OCI-LY1 (cell line): Measurements from ENCODE around the gene OR4C6.

ENCODE experiments used
- H2AFZ ChIP-seq: fragments of 200-600 bp; sonication (generic), shearing (Covaris generic); 2 replicates; pipeline ENCODE4 v1.6.0; 2014; ENCODE audit warnings: antibody characterized with exemption, mild to moderate bottlenecking, low read length
- H3F3A ChIP-seq: fragments of 200-600 bp; sonication (generic), shearing (Covaris generic); 2 replicates; pipeline ENCODE4 v1.6.0; 2014; ENCODE audit warnings: mild to moderate bottlenecking, antibody characterized with exemption, low read length, moderate library complexity; ENCODE audit not compliant: insufficient read depth
- H3K27ac ChIP-seq: fragments of 200-600 bp; sonication (generic); 2 replicates; pipeline ENCODE4 v1.5.1; 2014; ENCODE audit warnings: low read length, mixed run types, mild to moderate bottlenecking, low read depth; ENCODE audit not compliant: poor library complexity, severe bottlenecking
- H3K27me3 ChIP-seq: fragments of 200-600 bp; sonication (generic); 2 replicates; pipeline ENCODE4 v1.6.0; 2014; ENCODE audit warnings: antibody characterized with exemption, mild to moderate bottlenecking, low read length, moderate library complexity; ENCODE audit not compliant: insufficient read depth
- H3K36me3 ChIP-seq: fragments of 200-600 bp; sonication (generic); 2 replicates; pipeline ENCODE4 v1.6.1; 2014; ENCODE audit warnings: mild to moderate bottlenecking, antibody characterized with exemption, low read length, moderate library complexity, mixed read lengths; ENCODE audit not compliant: insufficient read depth
- H3K4me1 ChIP-seq: fragments of 200-600 bp; sonication (generic); 2 replicates; pipeline ENCODE4 v1.5.1; 2014; ENCODE audit warnings: mild to moderate bottlenecking, low read length, moderate library complexity; ENCODE audit not compliant: insufficient read depth, severe bottlenecking
- H3K4me2 ChIP-seq: fragments of 200-600 bp; sonication (generic), shearing (Covaris generic); 2 replicates; pipeline ENCODE4 v1.6.1; 2014; ENCODE audit warnings: low read length
- H3K4me3 ChIP-seq: fragments of 200-600 bp; sonication (generic); 2 replicates; pipeline ENCODE4 v1.5.1; 2014; ENCODE audit warnings: low read length, low read depth, mild to moderate bottlenecking, mixed read lengths; ENCODE audit not compliant: poor library complexity, severe bottlenecking
- H3K79me2 ChIP-seq: fragments of 200-600 bp; shearing (Covaris generic); 2 replicates; pipeline ENCODE4 v1.6.1; 2016; ENCODE audit warnings: mixed run types, low read length, mixed read lengths; ENCODE audit not compliant: insufficient read depth
- H3K9ac ChIP-seq: fragments of 200-600 bp; sonication (generic), shearing (Covaris generic); 2 replicates; pipeline ENCODE4 v1.6.1; 2014; ENCODE audit warnings: mild to moderate bottlenecking, low read length, mixed read lengths
- H3K9me2 ChIP-seq: fragments of 200-600 bp; sonication (generic), shearing (Covaris generic); 2 replicates; pipeline ENCODE4 v1.6.1; 2014; ENCODE audit warnings: low read depth, mild to moderate bottlenecking, low read length, mixed read lengths
- H3K9me3 ChIP-seq: fragments of 200-600 bp; shearing (Covaris generic); 2 replicates; pipeline ENCODE4 v1.6.1; 2014; ENCODE audit warnings: low read length, mixed read lengths
- H4K20me1 ChIP-seq: fragments of 200-600 bp; sonication (generic), shearing (Covaris generic); 2 replicates; pipeline ENCODE4 v1.6.0; 2016; ENCODE audit warnings: mild to moderate bottlenecking, low read length; ENCODE audit not compliant: insufficient read depth
- CTCF ChIP-seq: fragments of 200-600 bp; sonication (generic), shearing (Covaris generic); IDR thresholded peaks from 2 replicates; pipeline ENCODE4 v1.5.1; 2017; ENCODE audit warnings: mild to moderate bottlenecking, antibody characterized with exemption, low read length, moderate library complexity, mixed read lengths
- EZH2 ChIP-seq: fragments of 200-600 bp; sonication (generic), shearing (Covaris generic); IDR thresholded peaks from 2 replicates; pipeline ENCODE4 v1.8.0; 2017; ENCODE audit warnings: borderline replicate concordance, mixed run types, mild to moderate bottlenecking, antibody characterized with exemption, low read length, moderate library complexity, mixed read lengths

Gene OR4C6

DNA sequence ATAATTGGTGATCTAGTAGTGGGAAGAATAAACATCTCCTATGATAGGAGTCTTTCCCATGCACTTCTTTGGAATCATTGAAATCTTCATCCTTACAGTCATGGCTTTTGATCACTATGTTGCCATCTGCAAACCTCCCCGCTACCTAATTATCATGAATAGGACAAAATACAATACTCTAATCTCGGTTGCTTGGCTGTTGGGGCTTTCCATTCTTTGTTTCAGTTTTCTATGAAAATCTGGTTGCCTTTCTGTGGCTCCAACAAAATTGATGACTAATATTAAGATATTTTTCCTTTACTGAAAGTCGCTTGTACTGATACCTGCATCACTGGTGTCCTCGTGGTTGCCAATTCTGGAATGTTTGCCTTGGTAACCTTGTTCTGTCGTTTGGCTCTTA lies 11.9 kb downstream of the OR4C6 start:
- no peaks in the 10 kb centered on the region for H3K4me1 ChIP-seq
- no peak for TF ChIP-seq EZH2
- no peak for TF ChIP-seq CTCF
- no peak overlapping the region for H3K4me2 ChIP-seq
- H3K9ac ChIP-seq: no peak overlapping the region
- H3K36me3 ChIP-seq: no peaks in the 10 kb centered on the region
- no peaks in the 10 kb centered on the region for H3K9me3 ChIP-seq
- H2AFZ ChIP-seq: no peak overlapping the region
- no peaks in the 10 kb centered on the region for H3F3A ChIP-seq
- no peaks in the 10 kb centered on the region for H3K9me2 ChIP-seq
- no peak overlapping the region for H3K4me3 ChIP-seq
- no peaks in the 10 kb centered on the region for H3K79me2 ChIP-seq
- no peaks in the 10 kb centered on the region for H4K20me1 ChIP-seq
- H3K27me3 ChIP-seq: no peaks in the 10 kb centered on the region
- H3K27ac ChIP-seq: no peak overlapping the region

GRCh38 chr11:55697817-55698216 lies 35.8 kb downstream of the OR4C6 start:
- Histone ChIP-seq H4K20me1 (no peaks in the 10 kb centered on the region), H3K36me3 (no peaks in the 10 kb centered on the region), H3F3A (no peaks in the 10 kb centered on the region), H3K79me2 (no peaks in the 10 kb centered on the region), H3K27me3 (no peaks in the 10 kb centered on the region), H3K27ac (no peak overlapping the region), H3K9ac (no peak overlapping the region), H3K4me3 (no peak overlapping the region), H3K9me3 (no peaks in the 10 kb centered on the region), H2AFZ (no peak overlapping the region), H3K4me1 (no peaks in the 10 kb centered on the region), H3K4me2 (no peak overlapping the region), H3K9me2 (no peaks in the 10 kb centered on the region)
- TF ChIP-seq EZH2 (no peak), CTCF (no peak)

DNA sequence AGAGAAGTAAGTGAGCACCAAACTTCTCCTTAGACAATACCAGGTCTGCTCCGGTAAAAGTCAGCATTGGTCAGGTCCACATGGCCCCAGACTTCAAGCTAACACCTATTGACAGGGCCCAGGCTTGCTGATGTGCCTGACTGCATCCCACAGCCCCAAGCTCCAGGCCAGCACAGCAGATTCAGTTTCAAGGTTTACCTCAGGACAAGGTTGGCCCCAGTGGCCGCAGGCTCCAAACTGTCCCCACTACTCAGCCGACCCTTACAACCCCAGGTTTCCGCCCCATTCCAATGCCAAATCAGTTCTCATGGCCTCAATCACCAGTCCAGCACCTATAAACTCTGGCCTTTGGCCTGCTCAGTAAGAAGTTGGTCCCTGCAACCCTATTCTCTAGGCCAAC lies 39.4 kb downstream of the OR4C6 start:
- no peaks in the 10 kb centered on the region for H3K9me3 ChIP-seq
- no peak overlapping the region for H2AFZ ChIP-seq
- H3K9ac ChIP-seq: no peak overlapping the region
- TF ChIP-seq CTCF (no peak), EZH2 (no peak)
- H3K36me3 ChIP-seq: no peaks in the 10 kb centered on the region
- H3K4me3 ChIP-seq: no peak overlapping the region
- no peaks in the 10 kb centered on the region for H3K79me2 ChIP-seq
- no peaks in the 10 kb centered on the region for H3K9me2 ChIP-seq
- no peaks in the 10 kb centered on the region for H3K27me3 ChIP-seq
- no peaks in the 10 kb centered on the region for H3K4me1 ChIP-seq
- H4K20me1 ChIP-seq: no peaks in the 10 kb centered on the region
- H3K4me2 ChIP-seq: no peak overlapping the region
- H3K27ac ChIP-seq: no peak overlapping the region
- H3F3A ChIP-seq: no peaks in the 10 kb centered on the region
